DMS53 treated with DMSO at 0.1 percent for 48 hours (cell line): ENCODE data around the gene DDC.
"Not testable (repeated sequence)": the region's sequence is repeated elsewhere in the genome, so short reads cannot be mapped to it uniquely, and the experiment has no call there.

Source experiments
- DNase-seq: peaks from one replicate; lab custom pipeline; 2025; ENCODE audit not compliant: unreplicated experiment; lab: John Stamatoyannopoulos, UW

Gene DDC

GRCh38 chr7:50589364-50589763, 24.2 kb upstream of the DDC start:
- DNase-seq, result no peak

GRCh38 chr7:50588937-50589336, 23.7 kb upstream of the DDC start:
- no peak for DNase-seq

GRCh38 chr7:50587737-50588136, 22.5 kb upstream of the DDC start:
- DNase-seq, result no peak

- DNase-seq, result peak; percentile 48
Measured at GRCh38 chr7:50584793-50585408, 19.7 kb upstream of the DDC start.

- DNase-seq, result no peak
Measured at GRCh38 chr7:50584386-50584785, 19.2 kb upstream of the DDC start.

- not testable (repeated sequence) for DNase-seq
Measured at GRCh38 chr7:50583295-50583694, 18.1 kb upstream of the DDC start.

- DNase-seq, result not testable (repeated sequence)
Measured at GRCh38 chr7:50582271-50582670, 17.1 kb upstream of the DDC start.

- not testable (repeated sequence) for DNase-seq
Measured at GRCh38 chr7:50580666-50581065, 15.5 kb upstream of the DDC start.

GRCh38 chr7:50580057-50580456, 14.9 kb upstream of the DDC start:
- DNase-seq, result no peak

GRCh38 chr7:50578105-50578504, 12.9 kb upstream of the DDC start:
- not testable (repeated sequence) for DNase-seq

- DNase-seq, result no peak
Measured at GRCh38 chr7:50577569-50577968, 12.4 kb upstream of the DDC start.

- DNase-seq, result not testable (repeated sequence)
Measured at GRCh38 chr7:50576388-50576787, 11.2 kb upstream of the DDC start.

GRCh38 chr7:50567715-50568261, 2.6 kb upstream of the DDC start:
- DNase-seq, result no peak

GRCh38 chr7:50565977-50566376, 772 bp upstream of the DDC start:
- DNase-seq, result no peak

- no peak for DNase-seq
Measured at GRCh38 chr7:50565559-50565916, 333 bp upstream of the DDC start.

GRCh38 chr7:50564171-50564570, 1.0 kb downstream of the DDC start:
- peak; percentile 40 for DNase-seq

- peak; percentile 15 for DNase-seq
Measured at GRCh38 chr7:50562136-50562535, 3.1 kb downstream of the DDC start.

GRCh38 chr7:50560865-50561351, 4.3 kb downstream of the DDC start:
- DNase-seq, result peak; percentile 34

GRCh38 chr7:50559881-50560280, 5.3 kb downstream of the DDC start:
- no peak for DNase-seq

- DNase-seq, result peak; percentile 87
Measured at GRCh38 chr7:50558294-50559053, 6.7 kb downstream of the DDC start.

GRCh38 chr7:50557099-50557498, 8.1 kb downstream of the DDC start:
- no peak for DNase-seq

- no peak for DNase-seq
Measured at GRCh38 chr7:50556247-50556991, 8.8 kb downstream of the DDC start.
